ENCODE measurements around the gene SLC5A11. TPM values are rescaled to one million over a fixed set of nuclear protein-coding genes. Genes with fewer than 3 reads are reported as not detected.

SLC5A11 gene
- total RNA-seq, 2 donors from 2014 or later = not detected

DNA sequence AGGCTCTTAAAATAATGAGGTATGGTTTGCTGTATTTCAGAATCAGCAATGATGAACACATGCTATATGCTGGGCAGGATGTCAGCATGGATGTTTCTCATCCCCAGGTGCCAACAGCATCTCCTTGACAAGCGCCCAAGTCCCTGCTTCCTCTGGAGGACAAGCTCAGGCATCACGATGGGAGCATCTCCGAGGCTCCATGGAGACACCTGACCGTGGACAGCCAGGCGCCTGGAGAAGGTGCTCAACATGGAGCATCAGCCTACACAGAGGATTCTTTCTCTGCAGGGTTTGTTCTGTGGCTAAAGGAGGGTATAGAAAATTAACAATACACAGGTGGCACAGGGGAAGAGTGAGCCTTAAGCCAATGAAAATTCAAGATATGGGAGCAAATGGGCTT is 72.1 kb downstream of the SLC5A11 start:
- H3K27ac ChIP-seq = no peak overlapping the region
- peaks cover 52% of the 10 kb centered on the region for H3K36me3 ChIP-seq
- H3K4me3 ChIP-seq = no peak overlapping the region
- no peaks in the 10 kb centered on the region for H3K4me1 ChIP-seq
- no peaks in the 10 kb centered on the region for H3K9me3 ChIP-seq
- no peaks in the 10 kb centered on the region for H3K27me3 ChIP-seq
- TF ChIP-seq, protein P1, sequence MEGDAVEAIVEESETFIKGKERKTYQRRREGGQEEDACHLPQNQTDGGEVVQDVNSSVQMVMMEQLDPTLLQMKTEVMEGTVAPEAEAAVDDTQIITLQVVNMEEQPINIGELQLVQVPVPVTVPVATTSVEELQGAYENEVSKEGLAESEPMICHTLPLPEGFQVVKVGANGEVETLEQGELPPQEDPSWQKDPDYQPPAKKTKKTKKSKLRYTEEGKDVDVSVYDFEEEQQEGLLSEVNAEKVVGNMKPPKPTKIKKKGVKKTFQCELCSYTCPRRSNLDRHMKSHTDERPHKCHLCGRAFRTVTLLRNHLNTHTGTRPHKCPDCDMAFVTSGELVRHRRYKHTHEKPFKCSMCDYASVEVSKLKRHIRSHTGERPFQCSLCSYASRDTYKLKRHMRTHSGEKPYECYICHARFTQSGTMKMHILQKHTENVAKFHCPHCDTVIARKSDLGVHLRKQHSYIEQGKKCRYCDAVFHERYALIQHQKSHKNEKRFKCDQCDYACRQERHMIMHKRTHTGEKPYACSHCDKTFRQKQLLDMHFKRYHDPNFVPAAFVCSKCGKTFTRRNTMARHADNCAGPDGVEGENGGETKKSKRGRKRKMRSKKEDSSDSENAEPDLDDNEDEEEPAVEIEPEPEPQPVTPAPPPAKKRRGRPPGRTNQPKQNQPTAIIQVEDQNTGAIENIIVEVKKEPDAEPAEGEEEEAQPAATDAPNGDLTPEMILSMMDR (IDR thresholded peaks at IDR 0.05) = no peak
- no peak for DNase-seq (ENCODE audit: low spot score)

DNA sequence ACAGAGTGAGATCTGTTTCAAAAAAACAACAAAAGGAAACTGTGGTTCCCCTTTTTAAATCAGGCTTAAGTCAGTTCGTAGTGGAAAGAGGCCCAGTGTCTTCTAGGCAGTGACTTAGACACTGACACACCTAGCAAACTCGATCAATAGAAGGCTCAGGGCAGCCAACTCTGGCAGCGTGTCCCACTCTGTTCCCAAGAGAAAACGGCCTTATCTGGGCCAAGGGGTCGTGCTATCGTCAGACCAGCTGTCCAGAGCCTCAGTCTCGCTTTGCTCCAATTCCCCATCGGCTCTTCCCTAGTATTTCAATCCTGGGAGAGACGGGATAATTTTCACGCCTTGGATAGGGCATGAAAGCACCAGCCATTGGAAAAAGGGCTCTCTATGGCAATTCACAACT is 72.9 kb downstream of the SLC5A11 start:
- DNase-seq (ENCODE audit: low spot score) = no peak
- peaks cover 59% of the 10 kb centered on the region for H3K36me3 ChIP-seq
- TF ChIP-seq, protein P1 (IDR thresholded peaks at IDR 0.05) = no peak
- no peaks in the 10 kb centered on the region for H3K9me3 ChIP-seq
- no peaks in the 10 kb centered on the region for H3K4me1 ChIP-seq
- H3K27ac ChIP-seq = no peak overlapping the region
- no peak overlapping the region for H3K4me3 ChIP-seq
- H3K27me3 ChIP-seq = no peaks in the 10 kb centered on the region

DNA sequence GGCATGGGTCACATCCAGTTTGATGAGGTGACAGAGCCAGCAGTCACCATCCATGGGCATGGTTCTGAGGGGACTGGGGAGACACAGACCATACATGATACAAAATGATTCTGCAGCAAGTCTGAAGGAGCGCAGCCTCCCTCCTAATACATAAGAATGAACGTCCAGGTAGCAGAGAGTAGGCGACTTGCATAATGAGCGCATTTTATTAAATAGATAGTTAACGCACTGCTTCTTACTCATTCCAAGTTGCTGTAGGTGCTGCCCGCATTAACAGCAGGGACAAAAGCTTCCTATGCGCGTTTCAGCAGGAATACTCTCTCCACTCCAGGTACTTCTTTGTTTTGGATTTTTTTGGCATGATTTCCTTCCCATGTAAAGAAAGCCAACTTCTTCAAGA is 73.8 kb downstream of the SLC5A11 start:
- no peaks in the 10 kb centered on the region for H3K4me1 ChIP-seq
- no peak overlapping the region for H3K4me3 ChIP-seq
- peaks cover 59% of the 10 kb centered on the region for H3K36me3 ChIP-seq
- TF ChIP-seq, protein P1 (IDR thresholded peaks at IDR 0.05) = no peak
- H3K27ac ChIP-seq = no peak overlapping the region
- no peak for DNase-seq (ENCODE audit: low spot score)
- H3K27me3 ChIP-seq = no peaks in the 10 kb centered on the region
- no peaks in the 10 kb centered on the region for H3K9me3 ChIP-seq

DNA sequence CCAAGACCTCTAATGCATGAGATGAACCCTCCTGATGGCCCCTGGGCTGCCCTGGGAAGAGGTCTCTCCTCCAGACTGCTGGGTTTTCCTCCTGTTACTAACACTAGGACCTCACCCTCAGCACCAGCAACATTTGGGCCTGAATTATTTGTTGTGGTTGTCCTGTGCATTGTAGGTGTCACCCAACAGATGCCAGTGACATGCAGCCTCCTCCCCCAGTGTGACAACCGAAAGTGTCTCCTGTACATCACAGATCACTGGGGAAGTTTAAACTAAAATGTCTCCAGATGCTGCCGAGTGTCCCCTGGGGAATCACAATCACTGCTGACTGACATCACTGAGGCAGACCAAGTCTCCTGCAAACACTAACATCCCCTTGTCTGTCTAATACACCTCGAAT is 74.8 kb downstream of the SLC5A11 start:
- Histone ChIP-seq H3K4me1 (no peaks in the 10 kb centered on the region), H3K9me3 (no peaks in the 10 kb centered on the region), H3K27ac (no peak overlapping the region), H3K36me3 (peaks cover 66% of the 10 kb centered on the region), H3K27me3 (no peaks in the 10 kb centered on the region), H3K4me3 (no peak overlapping the region)
- no peak for DNase-seq (ENCODE audit: low spot score)
- TF ChIP-seq, protein P1 (IDR thresholded peaks at IDR 0.05) = no peak

DNA sequence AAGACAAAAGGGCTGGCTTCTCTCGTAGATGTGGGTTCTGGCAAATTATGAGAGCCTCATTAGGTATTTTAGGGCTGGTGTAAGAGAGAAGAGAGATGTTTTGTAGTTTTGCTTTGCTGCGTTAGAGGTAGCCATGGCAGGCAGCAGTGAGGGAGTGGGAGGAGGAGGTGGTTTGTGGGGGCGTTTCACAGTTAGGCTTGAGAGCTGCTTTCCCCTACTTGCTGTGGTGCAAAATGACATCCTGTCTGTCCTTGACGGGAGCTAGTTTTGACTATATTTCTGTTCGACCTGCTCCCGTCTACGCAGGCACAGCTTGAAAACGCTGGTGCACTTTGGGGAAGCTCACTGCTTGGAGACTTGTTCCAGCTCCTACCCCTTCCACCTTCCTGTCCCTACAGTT is 75.5 kb downstream of the SLC5A11 start:
- no peaks in the 10 kb centered on the region for H3K4me1 ChIP-seq
- no peak for DNase-seq (ENCODE audit: low spot score)
- no peaks in the 10 kb centered on the region for H3K9me3 ChIP-seq
- H3K27ac ChIP-seq = no peak overlapping the region
- TF ChIP-seq, protein P1 (IDR thresholded peaks at IDR 0.05) = no peak
- peaks cover 71% of the 10 kb centered on the region for H3K36me3 ChIP-seq
- no peak overlapping the region for H3K4me3 ChIP-seq
- no peaks in the 10 kb centered on the region for H3K27me3 ChIP-seq

DNA sequence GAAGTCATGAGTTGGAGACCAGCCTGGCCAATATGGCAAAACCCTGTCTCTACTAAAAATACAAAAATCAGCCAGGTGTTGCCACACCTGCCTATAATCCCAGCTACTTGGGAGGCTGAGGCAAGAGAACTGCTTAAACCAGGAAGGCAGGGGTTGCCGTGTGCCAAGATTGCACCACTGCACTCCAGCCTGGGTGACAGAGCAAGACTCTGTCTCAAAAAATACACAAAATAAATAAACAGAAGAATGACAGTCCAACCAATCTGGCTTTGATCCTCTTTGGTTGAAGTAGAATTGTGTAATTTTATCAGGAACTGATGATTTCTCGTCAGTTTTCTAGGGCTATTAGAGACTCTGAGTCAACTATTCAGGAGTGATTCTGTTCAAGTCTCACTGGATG is 79.4 kb downstream of the SLC5A11 start:
- DNase-seq (ENCODE audit: low spot score) = no peak
- Histone ChIP-seq H3K36me3 (peaks cover 60% of the 10 kb centered on the region), H3K4me1 (no peaks in the 10 kb centered on the region), H3K27ac (no peak overlapping the region), H3K4me3 (no peak overlapping the region), H3K27me3 (no peaks in the 10 kb centered on the region), H3K9me3 (no peaks in the 10 kb centered on the region)
- TF ChIP-seq, protein P1 (IDR thresholded peaks at IDR 0.05) = no peak

Data from right atrium auricular region (tissue), 2 donors.